Measurements from ENCODE around the gene HSD11B2. TPM values are rescaled to one million over a fixed set of nuclear protein-coding genes. Genes with fewer than 3 reads are reported as not detected.
A peak's percentile ranks its signal among the peaks of the same experiment; 100 is the strongest.

Gene HSD11B2
- total and polyA plus RNA-seq, 2 donors (not counting 3 experiments of a cell fraction or from before 2014, with no cell fraction given) = 0.10 TPM; not detected in 1

- H3K79me2 ChIP-seq (ENCODE audit: control insufficient read depth, insufficient read depth, low read length) = no peaks in the 10 kb centered on the region
- H3K4me3 ChIP-seq (replicated peaks in 1 of 3; ENCODE audit: insufficient read depth in 1 of 3, low read depth in 1 of 3, low read length in 3 of 3) = no peak overlapping the region
- ChIA-PET POLR2A (no interaction called here), CTCF (interaction anchor here (0.7 to 5.8 kb wide), 8 partner anchors 11 to 184 kb away, joined by 3 to 57 read pairs (median 9); partner anchors contain the start of gene HSD11B2)
- no peaks in the 10 kb centered on the region for H3K9me3 ChIP-seq (replicated peaks; ENCODE audit: control insufficient read depth, insufficient read depth, low read length)
- intact Hi-C loops (cut with micrococcal nuclease) = loop anchor here (5.0 kb wide), 1 partner anchor 73 kb away; no protein-coding TSS in a partner anchor
- FAIRE-seq (no peak), DNase-seq (ENCODE audit: low read depth, low spot score) (no peak)
- no TSS peak for BruUV-seq (replicated peaks)
- H2AFZ ChIP-seq (ENCODE audit: low read depth, low read length) = no peak overlapping the region
- TF ChIP-seq, protein P1, sequence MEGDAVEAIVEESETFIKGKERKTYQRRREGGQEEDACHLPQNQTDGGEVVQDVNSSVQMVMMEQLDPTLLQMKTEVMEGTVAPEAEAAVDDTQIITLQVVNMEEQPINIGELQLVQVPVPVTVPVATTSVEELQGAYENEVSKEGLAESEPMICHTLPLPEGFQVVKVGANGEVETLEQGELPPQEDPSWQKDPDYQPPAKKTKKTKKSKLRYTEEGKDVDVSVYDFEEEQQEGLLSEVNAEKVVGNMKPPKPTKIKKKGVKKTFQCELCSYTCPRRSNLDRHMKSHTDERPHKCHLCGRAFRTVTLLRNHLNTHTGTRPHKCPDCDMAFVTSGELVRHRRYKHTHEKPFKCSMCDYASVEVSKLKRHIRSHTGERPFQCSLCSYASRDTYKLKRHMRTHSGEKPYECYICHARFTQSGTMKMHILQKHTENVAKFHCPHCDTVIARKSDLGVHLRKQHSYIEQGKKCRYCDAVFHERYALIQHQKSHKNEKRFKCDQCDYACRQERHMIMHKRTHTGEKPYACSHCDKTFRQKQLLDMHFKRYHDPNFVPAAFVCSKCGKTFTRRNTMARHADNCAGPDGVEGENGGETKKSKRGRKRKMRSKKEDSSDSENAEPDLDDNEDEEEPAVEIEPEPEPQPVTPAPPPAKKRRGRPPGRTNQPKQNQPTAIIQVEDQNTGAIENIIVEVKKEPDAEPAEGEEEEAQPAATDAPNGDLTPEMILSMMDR (IDR thresholded peaks at IDR 0.05; ENCODE audit: extremely low read depth in 1 of 2, insufficient read depth in 1 of 2, low read depth in 1 of 2, low read length in 2 of 2) = no peak
- H3K4me2 ChIP-seq (ENCODE audit: insufficient read depth, low read length) = no peak overlapping the region
- no peaks in the 10 kb centered on the region for H4K20me1 ChIP-seq (replicated peaks; ENCODE audit: control insufficient read depth, extremely low read depth, insufficient read depth, low read length)
- H3K9me1 ChIP-seq (replicated peaks; ENCODE audit: control insufficient read depth, extremely low read depth, insufficient read depth, low read length) = no peaks in the 10 kb centered on the region
- H3K36me3 ChIP-seq (ENCODE audit: control insufficient read depth in 2 of 2, extremely low read depth in 1 of 2, insufficient read depth in 2 of 2, low read length in 2 of 2) = peaks cover 0 to 19% of the 10 kb centered on the region in 2 experiments
- no peaks in the 10 kb centered on the region for H3K27me3 ChIP-seq (ENCODE audit: control insufficient read depth in 2 of 2, insufficient read depth in 2 of 2, low read length in 2 of 2)
- dilution Hi-C loops (cut with MboI; ENCODE audit: extremely low pct_ligation_motif_present, low sequenced_read_pairs) = no loop called here
- no peak overlapping the region for H3K9ac ChIP-seq (replicated peaks; ENCODE audit: extremely low read depth, insufficient read depth, low read length)
- H3K27ac ChIP-seq (ENCODE audit: insufficient read depth, low read depth, low read length) = no peak overlapping the region
- H3K4me1 ChIP-seq (ENCODE audit: control insufficient read depth, extremely low read depth, insufficient read depth, low read length) = no peaks in the 10 kb centered on the region
Measured at GRCh38 chr16:67445126-67445426, 14.2 kb downstream of the HSD11B2 start.

GRCh38 chr16:67445441-67445912, 14.6 kb downstream of the HSD11B2 start:
- POLR2A ChIA-PET = no interaction called here
- Histone ChIP-seq H3K27me3 (ENCODE audit: control insufficient read depth in 2 of 2, insufficient read depth in 2 of 2, low read length in 2 of 2) (no peaks in the 10 kb centered on the region), H3K9me3 (replicated peaks; ENCODE audit: control insufficient read depth, insufficient read depth, low read length) (no peaks in the 10 kb centered on the region), H3K9me1 (replicated peaks; ENCODE audit: control insufficient read depth, extremely low read depth, insufficient read depth, low read length) (no peaks in the 10 kb centered on the region), H3K4me1 (ENCODE audit: control insufficient read depth, extremely low read depth, insufficient read depth, low read length) (no peaks in the 10 kb centered on the region), H2AFZ (ENCODE audit: low read depth, low read length) (no peak overlapping the region), H3K4me3 (replicated peaks in 1 of 3; ENCODE audit: insufficient read depth in 1 of 3, low read depth in 1 of 3, low read length in 3 of 3) (no peak overlapping the region), H3K9ac (replicated peaks; ENCODE audit: extremely low read depth, insufficient read depth, low read length) (no peak overlapping the region), H3K79me2 (ENCODE audit: control insufficient read depth, insufficient read depth, low read length) (no peaks in the 10 kb centered on the region), H3K4me2 (ENCODE audit: insufficient read depth, low read length) (no peak overlapping the region), H3K36me3 (ENCODE audit: control insufficient read depth in 2 of 2, extremely low read depth in 1 of 2, insufficient read depth in 2 of 2, low read length in 2 of 2) (peaks cover 0 to 19% of the 10 kb centered on the region in 2 experiments), H4K20me1 (replicated peaks; ENCODE audit: control insufficient read depth, extremely low read depth, insufficient read depth, low read length) (no peaks in the 10 kb centered on the region), H3K27ac (ENCODE audit: insufficient read depth, low read depth, low read length) (no peak overlapping the region)
- dilution Hi-C loops (cut with MboI; ENCODE audit: extremely low pct_ligation_motif_present, low sequenced_read_pairs) (no loop called here), intact Hi-C loops (cut with micrococcal nuclease) (loop anchor here (5.0 kb wide), 1 partner anchor 73 kb away; no protein-coding TSS in a partner anchor)
- FAIRE-seq = no peak
- TF ChIP-seq FOS (IDR thresholded peaks at IDR 0.05; ENCODE audit: borderline replicate concordance, insufficient read depth, low read length) (no peak), EZH2 (IDR thresholded peaks at IDR 0.05; ENCODE audit: borderline replicate concordance, low read depth, low read length, severe bottlenecking) (no peak), MAX (IDR thresholded peaks at IDR 0.05; ENCODE audit: insufficient read depth, insufficient read length) (no peak), JUN (IDR thresholded peaks at IDR 0.05; ENCODE audit: borderline replicate concordance, insufficient read depth, insufficient read length, low read depth) (no peak), POLR2A (IDR thresholded peaks at IDR 0.05; ENCODE audit: low read depth, low read length) (no peak), MYC (IDR thresholded peaks at IDR 0.05; ENCODE audit: low read depth, low read length) (no peak), POLR2AphosphoS5 (IDR thresholded peaks at IDR 0.05; ENCODE audit: insufficient read depth, low read depth, low read length) (no peak)
- TF ChIP-seq, protein P1 (IDR thresholded peaks at IDR 0.05; ENCODE audit: extremely low read depth in 1 of 2, insufficient read depth in 1 of 2, low read depth in 1 of 2, low read length in 2 of 2) = peak in 1 of 2 donors; percentile 18
- CTCF ChIA-PET = interaction anchor here (0.7 to 5.8 kb wide), 12 partner anchors 11 to 185 kb away, joined by 3 to 57 read pairs (median 4); partner anchors contain the start of gene HSD11B2
- no peak for DNase-seq (ENCODE audit: low read depth, low spot score)
- BruUV-seq (replicated peaks) = no TSS peak
